C4-2B (cell line): ENCODE data around the gene SEC16A.
"Not testable (repeated sequence)": the region's sequence is repeated elsewhere in the genome, so short reads cannot be mapped to it uniquely, and the experiment has no call there.

Experiments
- CTCF ChIP-seq: fragments of 450-650 bp; conservative IDR thresholded peaks from 2 replicates; pipeline ENCODE4 v1.5.1; 2017; ENCODE audit warnings: mild to moderate bottlenecking
- ZFX ChIP-seq: fragments of 450-650 bp; IDR thresholded peaks from 2 replicates; pipeline ENCODE4 v1.6.1; 2017

- not testable (repeated sequence) for TF ChIP-seq CTCF, ZFX
Observed at GRCh38 chr9:136405904-136406303, 76.9 kb downstream of the SEC16A start.
